GM21526 (cell line): ENCODE measurements around the gene MICU2.

ENCODE experiments used
- ATAC-seq: cut with Tn5 transposase; IDR thresholded peaks from one replicate; pipeline ENCODE4 v1.9.1; 2021; ENCODE audit warnings: moderate library complexity; ENCODE audit not compliant: unreplicated experiment, low FRiP score

The MICU2 gene

DNA sequence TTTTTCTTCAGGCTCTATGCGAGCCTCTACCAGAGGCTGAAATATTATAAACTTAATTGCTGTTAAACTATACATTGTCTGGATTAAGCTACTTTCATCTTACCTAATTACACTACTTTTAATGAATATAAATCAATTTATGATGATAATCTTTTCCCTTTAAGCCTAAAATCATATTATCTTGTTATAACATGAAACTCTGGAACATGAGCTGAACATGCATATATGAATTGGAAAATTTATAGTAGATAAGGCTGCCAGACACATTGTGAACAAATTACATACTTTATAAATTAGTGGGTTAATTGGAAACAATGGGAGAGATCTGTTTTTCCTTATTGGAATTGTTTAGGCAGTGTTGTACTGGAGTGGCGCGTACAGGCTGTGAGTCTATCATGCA, 99.6 kb downstream of the MICU2 start:
- ATAC-seq = no peak

DNA sequence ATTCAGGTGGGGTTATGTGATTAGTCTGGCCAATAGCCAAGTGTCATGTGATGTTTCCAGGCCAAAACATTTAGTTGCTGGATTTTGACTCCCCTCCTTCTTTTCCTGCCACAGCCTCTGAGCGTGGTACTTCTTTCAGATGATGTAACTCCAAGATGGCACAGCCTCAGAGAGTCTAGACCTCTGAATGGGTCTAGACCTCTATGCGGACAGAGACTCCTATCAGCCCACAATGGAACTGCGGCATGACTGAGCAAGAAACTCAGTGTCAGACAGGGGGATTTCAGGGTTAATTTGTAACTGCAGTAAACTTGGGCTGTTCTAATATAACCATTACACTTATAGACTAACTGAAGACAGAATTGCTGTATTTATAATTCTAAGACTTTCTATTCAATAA, 102.3 kb downstream of the MICU2 start:
- no peak for ATAC-seq

DNA sequence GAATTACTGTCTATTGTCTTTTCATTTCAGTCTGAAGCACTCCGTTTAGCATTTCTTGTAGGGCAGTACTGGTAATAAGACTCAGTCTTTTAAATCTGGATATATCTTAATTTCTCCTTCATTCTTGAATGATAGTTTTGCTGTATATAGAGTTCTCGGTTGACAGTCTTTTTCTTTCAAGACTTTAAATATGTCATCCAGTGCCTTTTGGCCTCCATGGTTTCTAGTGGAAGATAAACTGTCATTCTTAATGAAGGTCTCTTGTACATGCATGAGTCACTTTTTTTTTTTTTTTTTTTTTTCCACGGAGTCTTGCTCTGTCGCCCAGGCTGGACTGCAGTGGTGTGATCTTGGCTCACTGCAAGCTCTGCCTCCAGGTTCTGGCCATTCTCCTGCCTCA, 117.6 kb downstream of the MICU2 start:
- no peak for ATAC-seq

DNA sequence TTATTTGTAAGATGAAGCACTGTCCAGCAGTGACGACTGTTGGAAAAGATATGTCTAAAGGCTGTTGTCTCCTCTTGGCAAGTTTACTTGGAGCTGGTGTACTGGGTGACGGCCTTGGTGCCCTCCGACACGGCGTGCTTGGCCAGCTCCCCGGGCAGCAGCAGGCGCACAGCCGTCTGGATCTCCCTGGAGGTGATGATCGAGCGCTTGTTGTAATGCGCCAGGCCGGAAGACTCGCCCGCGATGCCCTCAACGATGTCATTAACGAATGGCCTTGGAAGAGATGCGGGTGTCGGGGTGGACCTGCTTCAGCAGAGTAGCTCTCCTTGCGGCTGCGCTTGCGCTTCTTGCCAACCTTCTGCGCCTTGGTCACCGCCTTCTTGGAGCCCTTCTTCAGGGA, 120.2 kb downstream of the MICU2 start:
- no peak for ATAC-seq

DNA sequence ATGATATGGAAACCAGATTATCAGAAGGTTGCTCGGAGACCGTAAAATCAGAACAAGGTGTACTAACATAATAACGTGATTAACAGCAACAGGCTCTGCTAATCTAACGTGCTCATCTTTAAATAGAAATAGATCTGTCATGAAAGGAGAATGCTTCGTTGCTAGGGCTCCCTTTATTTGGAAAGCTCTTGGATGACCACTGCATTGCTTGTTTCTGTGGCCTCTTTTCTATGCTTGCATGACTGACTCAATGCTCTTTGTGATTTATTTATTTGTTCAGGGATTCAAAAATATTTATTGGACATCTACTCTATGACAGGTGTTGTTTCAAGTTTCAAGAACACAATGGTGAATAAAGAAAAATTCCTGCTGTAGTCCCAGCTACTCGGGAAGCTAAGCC, 122.6 kb downstream of the MICU2 start:
- ATAC-seq = no peak

DNA sequence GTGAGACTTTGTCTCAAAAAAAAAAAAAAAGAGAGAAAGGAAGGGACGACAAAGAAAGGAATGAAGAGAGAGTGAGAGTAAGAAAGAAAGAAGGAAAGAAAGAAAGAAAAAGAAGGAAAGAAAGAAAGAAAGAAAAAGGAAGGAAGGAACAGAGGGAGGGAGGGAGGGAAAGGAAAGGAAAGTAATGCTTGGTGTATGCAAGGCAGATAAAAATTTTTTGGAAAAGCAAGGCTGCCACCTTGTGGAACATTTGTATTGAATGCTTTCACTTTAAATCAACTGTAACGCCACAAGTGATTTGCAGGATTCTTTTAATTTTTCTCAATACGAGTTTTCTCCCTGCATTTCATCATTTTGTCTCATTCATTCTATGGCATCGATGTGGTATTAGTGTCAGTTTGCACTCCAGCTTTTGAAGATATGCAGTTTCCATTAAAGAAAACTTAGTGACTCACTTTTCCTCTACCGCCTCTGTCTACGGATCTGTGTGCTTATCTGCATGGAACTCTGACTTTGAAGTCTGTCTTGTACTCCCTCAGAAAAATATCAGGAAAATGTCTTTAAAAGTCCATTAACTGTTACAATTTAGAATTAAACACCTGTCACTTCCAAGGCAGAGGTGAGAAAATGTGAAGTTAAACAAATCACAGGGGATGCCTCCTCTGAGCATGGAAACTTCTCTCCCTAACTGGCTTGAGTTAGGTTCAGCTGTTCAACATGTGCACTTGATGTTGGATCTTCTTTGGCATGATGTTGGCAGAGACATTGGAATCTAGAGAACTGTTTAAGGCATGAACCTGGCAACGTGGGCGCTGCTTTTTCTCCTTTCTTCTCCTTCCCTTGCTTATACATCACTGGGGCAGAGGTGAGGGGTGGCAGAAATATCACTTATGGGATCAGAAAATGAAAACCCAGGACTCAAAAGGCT, 124.8 kb downstream of the MICU2 start:
- no peak for ATAC-seq

DNA sequence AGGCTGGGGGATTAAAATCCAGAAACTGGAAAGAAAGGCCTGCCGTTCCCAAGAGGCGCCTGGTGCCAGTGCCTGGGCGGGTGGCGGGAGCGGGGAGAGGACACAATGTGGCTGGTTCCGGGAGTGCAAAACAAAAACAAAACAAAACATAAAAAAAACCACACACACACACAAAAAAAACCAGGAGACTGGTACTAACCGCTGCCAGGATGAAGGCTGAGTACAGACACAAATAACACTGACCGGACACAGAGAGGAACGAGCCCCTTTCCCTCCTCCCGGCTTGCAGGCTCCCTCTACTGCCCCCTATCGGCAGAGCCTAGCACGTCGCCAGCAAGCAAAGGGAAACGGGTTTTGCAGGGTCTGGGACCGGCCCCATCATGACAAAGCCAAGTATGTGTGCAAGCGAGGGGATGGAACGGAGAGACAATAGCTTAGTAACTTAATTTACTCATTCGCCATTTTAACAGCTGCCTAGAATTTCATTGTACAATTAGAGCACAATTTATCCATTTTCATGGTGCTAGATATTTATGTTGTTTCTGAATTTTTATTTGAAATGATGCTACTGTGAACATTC, 127.0 kb downstream of the MICU2 start:
- ATAC-seq = peak; percentile 80

DNA sequence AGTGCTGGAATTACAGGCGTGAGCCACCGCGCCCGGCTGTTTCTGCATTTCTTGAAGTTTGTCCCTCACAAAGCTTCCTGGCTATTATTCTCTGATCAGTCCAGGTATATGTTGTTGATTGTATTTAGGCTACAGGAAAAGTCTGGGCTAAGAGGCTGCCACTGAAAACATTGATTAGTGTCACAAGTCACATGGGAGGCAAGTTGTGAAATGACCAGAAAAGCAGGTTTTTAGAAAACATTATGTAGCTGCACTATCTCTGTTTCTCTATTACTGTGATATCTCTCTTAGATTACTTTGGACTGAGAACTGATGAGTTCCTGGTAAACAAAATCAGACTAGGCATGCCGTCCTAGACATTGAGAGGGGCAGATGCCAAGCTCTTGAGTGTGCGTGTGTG, 128.9 kb downstream of the MICU2 start:
- no peak for ATAC-seq

DNA sequence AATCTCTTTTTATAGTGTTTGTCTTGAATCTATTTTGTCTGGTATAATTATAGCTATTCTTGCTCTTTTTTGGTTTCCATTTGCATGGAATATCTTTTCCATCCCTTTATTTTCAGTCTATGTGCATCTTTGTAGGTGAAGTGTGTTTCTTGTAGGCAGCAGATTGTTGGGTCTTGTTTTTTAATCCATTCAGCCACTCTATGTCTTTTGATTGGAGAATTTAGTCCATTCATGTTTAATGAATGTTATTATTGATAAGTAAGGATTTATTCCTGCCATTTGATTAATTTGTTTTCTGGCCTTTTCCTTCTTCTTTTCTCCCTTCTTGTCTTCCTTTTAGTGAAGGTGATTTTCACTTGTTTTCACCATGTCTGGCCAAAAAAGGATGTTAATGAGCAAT, 133.2 kb downstream of the MICU2 start:
- ATAC-seq = no peak

DNA sequence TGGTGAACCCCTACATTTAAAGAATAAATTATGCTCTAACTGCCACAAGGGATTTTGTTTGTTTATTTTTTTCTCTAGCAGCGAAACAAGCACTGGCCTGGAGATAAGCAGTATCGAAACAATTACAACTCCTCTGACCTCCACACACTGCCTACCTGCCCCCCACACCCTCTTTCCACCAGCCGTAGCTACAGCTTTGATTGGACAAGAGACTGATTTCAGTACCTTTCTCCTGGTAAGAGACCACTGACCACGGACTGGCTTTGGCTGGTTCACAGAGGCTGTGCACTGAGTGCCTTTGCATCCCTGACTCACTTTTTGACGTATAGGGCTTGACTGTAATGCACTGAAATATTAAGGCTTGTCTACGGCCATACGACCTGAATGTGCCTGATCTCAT, 137.4 kb downstream of the MICU2 start:
- ATAC-seq = no peak

DNA sequence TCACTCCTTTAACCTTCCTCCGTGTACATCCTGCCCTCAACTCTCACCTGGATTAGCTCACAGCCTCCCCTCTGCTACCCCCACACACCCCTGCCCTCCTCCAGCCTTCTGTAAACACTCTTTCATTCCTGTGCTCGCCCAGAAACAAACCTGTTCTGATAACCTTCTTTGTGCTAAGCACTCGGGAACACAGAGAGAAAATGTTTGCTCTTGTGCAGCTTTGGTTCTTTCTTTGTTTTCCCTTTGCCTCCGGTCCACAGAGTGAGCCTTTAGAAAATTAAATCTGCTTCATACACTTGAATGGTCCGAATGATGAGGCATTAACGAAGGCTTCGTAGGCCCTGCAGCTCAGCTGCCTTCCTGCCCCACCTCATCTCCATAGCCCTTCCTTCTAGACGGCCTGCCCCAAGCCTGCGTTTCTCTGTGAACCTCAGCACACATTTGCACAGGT, 138.2 kb downstream of the MICU2 start:
- ATAC-seq = no peak

DNA sequence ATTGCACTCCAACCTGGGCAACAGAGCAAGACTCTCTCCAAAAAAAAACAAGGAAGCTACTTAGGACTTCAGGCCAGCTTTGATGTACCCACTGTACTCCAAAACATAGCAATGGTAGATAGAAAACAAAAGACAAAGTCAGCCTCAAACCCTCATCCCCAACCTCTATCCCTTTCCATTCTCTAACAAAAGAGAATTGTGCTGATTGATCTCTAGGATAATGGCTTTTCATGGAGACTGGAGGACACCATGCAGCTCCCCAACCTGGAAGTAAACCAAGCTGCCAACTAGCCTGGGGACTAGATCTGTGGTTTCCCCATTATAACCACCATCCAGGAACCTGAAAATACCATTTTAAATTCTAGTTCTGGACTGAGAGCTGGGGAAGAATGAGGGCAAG, 140.5 kb downstream of the MICU2 start:
- no peak for ATAC-seq

DNA sequence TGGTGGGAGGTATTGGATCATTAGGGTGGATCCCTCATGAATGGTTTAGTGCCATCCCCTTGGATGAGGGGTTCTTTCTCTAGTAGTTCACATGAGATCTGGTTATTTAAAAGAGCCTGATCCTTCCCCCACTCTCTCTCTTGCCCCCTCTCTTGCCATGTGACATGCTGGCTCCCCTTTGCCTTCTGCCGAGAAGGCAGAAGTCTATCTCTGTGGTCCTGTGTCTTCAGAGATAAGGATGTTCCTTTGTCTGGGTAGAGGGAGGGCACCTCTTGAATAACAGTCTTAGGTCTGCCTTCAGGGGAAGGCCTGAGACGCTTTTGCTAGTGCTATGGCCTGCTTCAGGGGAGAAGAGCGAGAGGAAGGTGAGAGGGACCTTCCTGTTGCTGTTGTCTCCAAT, 142.8 kb downstream of the MICU2 start:
- ATAC-seq = no peak

DNA sequence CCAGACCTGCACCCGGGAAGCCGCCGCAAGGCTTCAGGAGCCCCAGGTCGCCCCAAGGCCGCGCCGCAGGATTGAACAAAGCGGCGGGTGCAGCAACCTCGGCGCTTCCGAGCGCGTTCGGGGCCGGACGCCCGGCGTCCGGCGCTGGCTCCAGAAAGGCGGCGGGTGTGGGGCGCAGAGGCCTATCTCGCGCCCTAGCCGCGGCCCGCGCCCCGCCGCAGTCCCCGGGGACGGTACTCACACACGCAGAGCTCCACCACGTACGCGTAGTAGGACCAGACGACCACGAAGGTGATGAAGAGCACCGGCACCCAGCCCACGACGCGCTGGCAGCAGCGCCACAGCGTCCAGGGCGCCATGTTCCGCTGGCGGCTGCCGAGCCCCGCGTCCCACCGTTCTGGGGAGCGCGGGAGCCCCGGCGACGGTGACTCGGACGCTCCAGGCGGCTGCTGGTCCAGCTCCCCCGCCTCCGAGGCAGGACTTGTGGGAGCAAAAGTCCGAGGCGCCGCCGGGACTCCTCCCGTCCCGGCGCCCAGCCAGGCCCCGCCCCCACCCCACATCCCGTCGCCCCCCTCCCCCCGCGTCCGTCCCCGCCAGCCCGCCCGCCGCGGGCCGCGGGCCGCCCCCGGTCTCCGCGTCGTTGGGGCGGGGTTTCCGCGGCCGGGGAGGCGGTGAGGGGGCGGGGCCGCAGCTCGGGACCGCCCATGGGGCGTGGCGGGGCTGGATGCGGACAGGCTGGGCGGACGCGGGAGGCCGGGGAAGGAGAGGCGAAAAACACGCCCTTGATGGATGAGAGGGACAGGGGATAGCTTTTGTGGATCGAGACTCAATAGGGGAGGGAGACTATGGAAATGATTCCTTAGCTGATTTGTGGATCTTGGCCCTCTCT, 144.9 kb downstream of the MICU2 start, which contains the start of gene ZDHHC20:
Gene ZDHHC20, minus strand, starts transcription at position 491 of the 889 bp plus-strand sequence. Its CDS starts 132 bp downstream, at position 359.
- peak; percentile 69 for ATAC-seq

DNA sequence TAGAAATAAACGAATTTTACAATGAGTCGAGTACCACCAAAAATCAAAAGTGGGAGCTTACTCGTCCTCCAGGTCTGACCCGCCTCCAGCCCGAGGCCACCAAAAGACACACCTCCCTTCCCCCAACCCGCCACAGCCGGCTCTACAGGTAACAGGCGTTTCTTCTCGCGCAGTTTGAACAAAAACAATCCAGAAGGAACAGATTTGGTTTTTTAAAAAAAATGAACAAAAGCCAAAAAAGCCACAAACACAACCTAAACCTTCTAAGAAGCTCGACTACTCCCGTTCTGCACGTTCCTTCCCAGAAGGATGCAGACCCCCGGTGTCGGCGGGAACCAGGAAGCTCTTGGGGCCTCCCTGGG, 145.5 kb downstream of the MICU2 start:
- ATAC-seq = peak; percentile 43

DNA sequence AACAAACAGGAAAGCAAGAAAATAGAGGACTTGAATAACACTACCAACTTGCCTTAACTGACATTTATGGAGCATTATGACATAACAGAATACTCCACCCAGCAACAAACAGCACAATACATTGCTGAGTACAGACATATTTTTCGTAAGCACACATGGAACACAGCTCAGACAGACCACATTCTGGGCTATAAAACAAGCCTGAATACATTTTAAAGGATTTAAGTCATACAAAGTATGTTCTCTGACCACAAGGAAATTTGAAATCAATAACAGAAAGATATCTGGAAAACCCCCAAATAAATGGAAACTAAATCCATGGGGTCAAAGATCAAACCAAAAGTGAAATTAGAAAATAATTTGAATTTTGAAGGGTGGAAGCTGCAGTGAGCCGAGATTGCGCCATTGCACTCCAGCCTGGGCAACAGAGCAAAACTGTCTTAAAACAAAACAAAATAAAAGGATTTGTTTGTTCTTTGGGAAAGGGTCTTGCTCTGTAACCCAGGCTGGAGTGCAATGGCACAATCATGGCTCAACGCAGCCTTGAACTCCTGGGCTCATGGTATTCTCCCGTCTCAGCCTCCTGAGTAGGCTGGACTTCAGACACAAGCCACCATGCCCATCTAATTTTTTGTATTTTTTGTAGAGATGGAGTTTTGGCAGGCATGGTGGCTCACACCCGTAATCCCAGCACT, 150.4 kb downstream of the MICU2 start:
- ATAC-seq = no peak

DNA sequence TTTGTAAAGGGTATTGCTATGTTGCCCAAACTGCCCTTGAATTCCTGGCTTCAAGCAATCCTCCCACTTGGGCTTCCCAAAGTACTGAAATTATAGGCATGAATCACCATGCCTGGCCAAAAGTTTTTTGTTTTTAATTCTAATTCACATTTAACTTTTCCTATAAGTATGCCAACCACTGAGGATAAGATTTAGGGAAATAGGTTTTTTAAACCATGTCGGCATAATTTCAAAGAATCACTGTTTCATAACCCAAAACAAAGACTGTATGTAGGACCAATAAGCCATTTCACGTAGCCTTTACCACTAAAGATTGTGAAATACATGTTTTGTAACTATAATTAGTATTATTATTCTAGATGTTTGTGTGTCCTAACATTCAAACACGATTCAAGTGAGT, 153.0 kb downstream of the MICU2 start:
- no peak for ATAC-seq

DNA sequence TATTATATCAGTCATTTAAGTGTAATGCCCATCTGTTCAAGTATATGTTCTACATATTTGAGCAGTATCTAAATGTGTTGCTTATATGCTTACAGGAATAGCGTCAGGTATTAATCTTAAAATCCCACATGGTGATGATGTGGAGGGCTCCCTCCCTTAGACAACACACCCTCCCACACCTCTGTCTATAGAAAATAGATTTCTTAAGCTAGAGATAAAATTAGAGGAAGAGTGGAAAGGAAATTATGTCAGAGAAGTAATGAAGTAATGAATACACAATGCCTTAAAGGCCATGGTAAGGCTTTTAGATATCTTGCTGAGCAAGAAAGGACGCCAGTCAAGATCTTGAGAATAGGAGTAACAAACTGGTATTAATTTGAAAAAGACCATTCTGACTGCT, 157.3 kb downstream of the MICU2 start:
- no peak for ATAC-seq

DNA sequence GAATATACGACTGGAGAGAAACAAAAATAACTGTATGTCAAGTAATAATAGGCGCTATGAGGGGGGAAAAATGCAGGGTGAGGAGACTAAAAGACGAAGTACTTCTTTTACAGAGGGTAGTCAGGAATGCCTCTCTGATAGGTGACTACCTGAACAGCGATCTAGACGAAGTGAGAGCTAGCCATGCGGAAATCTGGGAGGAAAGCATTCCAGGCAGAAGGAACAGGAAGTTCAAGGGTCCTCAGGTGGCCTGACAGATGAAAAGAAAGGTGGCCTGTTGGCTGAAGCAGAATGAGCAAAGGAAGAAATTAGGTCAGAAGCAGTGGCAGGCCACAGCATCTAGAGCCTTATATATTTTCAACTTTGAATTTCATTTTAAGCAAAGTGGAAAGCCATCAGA, 158.2 kb downstream of the MICU2 start:
- ATAC-seq = no peak

DNA sequence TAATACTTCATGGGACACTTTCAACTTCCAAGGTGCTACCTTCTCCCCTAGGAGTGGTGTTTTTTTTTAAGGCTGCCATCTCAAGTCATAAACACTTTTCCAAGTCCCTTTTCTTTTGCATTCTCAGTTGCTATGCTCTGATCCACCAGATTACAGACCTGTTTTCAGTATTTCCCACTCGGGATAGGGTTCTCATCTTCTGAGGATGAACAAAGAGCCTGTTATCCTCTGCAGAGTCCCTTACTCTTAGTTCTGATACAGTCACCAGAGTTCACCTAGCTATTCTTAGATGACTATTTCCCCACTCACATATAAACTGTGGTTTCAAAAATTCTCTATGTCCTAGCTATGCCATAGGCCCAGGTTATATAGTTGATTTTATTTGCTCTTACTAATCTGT, 160.8 kb downstream of the MICU2 start:
- no peak for ATAC-seq
